Measurements from ENCODE around the gene BRSK2.

DNA sequence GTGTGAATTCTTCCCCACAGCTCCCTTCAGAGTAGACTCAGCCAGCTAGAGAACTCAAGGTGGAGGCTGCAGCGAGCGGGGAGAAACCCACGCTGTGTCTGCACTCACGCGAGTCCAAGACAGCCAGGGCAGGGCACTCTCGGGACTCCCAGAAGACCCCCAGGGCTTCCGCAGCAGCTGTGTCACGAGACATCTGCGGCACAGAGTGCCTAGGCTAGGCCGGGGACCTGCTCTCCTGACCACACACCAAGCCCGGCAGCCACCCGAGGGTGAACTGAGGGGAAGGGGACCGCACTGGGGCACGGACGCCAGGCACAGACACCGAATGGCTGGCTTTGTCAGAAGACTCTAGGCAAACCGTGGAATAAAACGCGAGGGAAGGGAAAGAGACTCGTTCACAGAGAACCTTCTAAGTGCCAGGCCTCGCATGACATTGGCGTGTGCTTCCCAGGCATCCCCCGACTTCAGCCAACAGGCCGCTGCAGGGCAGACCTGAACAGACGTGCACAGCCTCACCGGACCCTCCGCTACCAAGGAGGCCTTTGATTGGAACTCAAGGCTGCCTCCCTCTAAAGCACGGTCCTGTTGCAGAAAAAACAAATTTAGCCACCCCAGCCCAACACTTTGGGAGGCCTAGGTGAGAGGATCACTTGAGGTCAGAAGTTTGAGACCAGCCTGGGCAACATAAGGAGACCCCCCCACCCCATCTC is 115.0 kb downstream of the BRSK2 start:
- TF ChIP-seq SUZ12 (IDR thresholded peaks at IDR 0.05) (no peak), TARDBP (IDR thresholded peaks at IDR 0.05) (no peak), BHLHE40 (IDR thresholded peaks at IDR 0.05; ENCODE audit: borderline replicate concordance) (no peak), ELF4 (IDR thresholded peaks at IDR 0.05) (no peak), FOXK2 (IDR thresholded peaks at IDR 0.05) (no peak), ARNT (IDR thresholded peaks at IDR 0.05) (no peak), PKNOX1 (IDR thresholded peaks at IDR 0.05) (no peak), SP1 (IDR thresholded peaks at IDR 0.05) (no peak), FOXA1 (IDR thresholded peaks at IDR 0.05) (no peak), CTBP1 (IDR thresholded peaks at IDR 0.05; ENCODE audit: borderline replicate concordance) (no peak), NFRKB (IDR thresholded peaks at IDR 0.05) (no peak), ZNF384 (IDR thresholded peaks at IDR 0.05) (no peak), FOXM1 (IDR thresholded peaks at IDR 0.05; ENCODE audit: borderline replicate concordance) (no peak), HDGF (IDR thresholded peaks at IDR 0.05; ENCODE audit: borderline replicate concordance) (no peak)
